Activated naive CD8-positive, alpha-beta T cell treated with anti-CD3 and anti-CD28 coated beads for 36 hours (primary cell): ENCODE measurements around the gene ADAMTS2. TPM values are rescaled to one million over a fixed set of nuclear protein-coding genes. Genes with fewer than 3 reads are reported as not detected.

ENCODE experiments used
- DNase-seq: peaks from one replicate; pipeline ENCODE4 v3.0.0; 2021
- H3K27ac Mint-ChIP-seq: one replicate; pipeline ENCODE4 v1.8.0; 2022; ENCODE audit warnings: mild to moderate bottlenecking, moderate library complexity, mixed read lengths
- H3K27me3 Mint-ChIP-seq: one replicate; pipeline ENCODE4 v1.8.0; 2022; ENCODE audit warnings: mild to moderate bottlenecking, mixed read lengths
- H3K36me3 Mint-ChIP-seq: one replicate; pipeline ENCODE4 v1.8.0; 2021; ENCODE audit warnings: mild to moderate bottlenecking, mixed read lengths
- H3K4me1 Mint-ChIP-seq: one replicate; pipeline ENCODE4 v1.8.0; 2021; ENCODE audit warnings: mixed read lengths
- H3K4me3 Mint-ChIP-seq: one replicate; pipeline ENCODE4 v1.8.0; 2022; ENCODE audit warnings: mild to moderate bottlenecking, moderate library complexity, mixed read lengths
- H3K9me3 Mint-ChIP-seq: one replicate; pipeline ENCODE4 v1.8.0; 2022; ENCODE audit warnings: mixed read lengths
- total RNA-seq, 2 experiments: library from RNA; stranded (reverse); gene quantifications; one replicate each; pipeline ENCODE4 v1.2.3, GENCODE V29; 2021

Gene ADAMTS2
- total RNA-seq, 2 experiments from 2014 or later: not detected

GRCh38 chr5:179154991-179155955 is 190.0 kb downstream of the ADAMTS2 start:
- Mint-ChIP-seq H3K4me1 (no peaks in the 10 kb centered on the region), H3K4me3 (no peak overlapping the region), H3K27me3 (no peaks in the 10 kb centered on the region), H3K36me3 (no peaks in the 10 kb centered on the region), H3K27ac (no peak overlapping the region), H3K9me3 (no peaks in the 10 kb centered on the region)
- no peak for DNase-seq

- H3K27ac Mint-ChIP-seq: no peak overlapping the region
Measured at GRCh38 chr5:179154346-179154990, 190.8 kb downstream of the ADAMTS2 start.

GRCh38 chr5:179153921-179154345 is 191.3 kb downstream of the ADAMTS2 start:
- Mint-ChIP-seq H3K27me3 (no peaks in the 10 kb centered on the region), H3K9me3 (no peaks in the 10 kb centered on the region), H3K27ac (no peak overlapping the region), H3K4me1 (no peaks in the 10 kb centered on the region), H3K4me3 (no peak overlapping the region), H3K36me3 (no peaks in the 10 kb centered on the region)
- no peak for DNase-seq

More at GRCh38 chr5:179154346-179154990, 190.8 kb downstream of the ADAMTS2 start:
- no peak for DNase-seq
- Mint-ChIP-seq H3K4me3 (no peak overlapping the region), H3K27me3 (no peaks in the 10 kb centered on the region), H3K36me3 (no peaks in the 10 kb centered on the region), H3K9me3 (no peaks in the 10 kb centered on the region), H3K4me1 (no peaks in the 10 kb centered on the region)

GRCh38 chr5:179153341-179153901 is 191.8 kb downstream of the ADAMTS2 start:
- Mint-ChIP-seq H3K36me3 (no peaks in the 10 kb centered on the region), H3K27me3 (no peaks in the 10 kb centered on the region), H3K9me3 (no peaks in the 10 kb centered on the region), H3K4me3 (no peak overlapping the region), H3K27ac (no peak overlapping the region), H3K4me1 (no peaks in the 10 kb centered on the region)
- DNase-seq: no peak

- Mint-ChIP-seq H3K36me3 (no peaks in the 10 kb centered on the region), H3K9me3 (no peaks in the 10 kb centered on the region), H3K27ac (no peak overlapping the region), H3K4me3 (no peak overlapping the region), H3K4me1 (no peaks in the 10 kb centered on the region), H3K27me3 (no peaks in the 10 kb centered on the region)
- no peak for DNase-seq
Measured at GRCh38 chr5:179152941-179153340, 192.3 kb downstream of the ADAMTS2 start.

- Mint-ChIP-seq H3K27me3 (no peaks in the 10 kb centered on the region), H3K4me1 (no peaks in the 10 kb centered on the region), H3K27ac (no peak overlapping the region), H3K36me3 (no peaks in the 10 kb centered on the region), H3K9me3 (no peaks in the 10 kb centered on the region), H3K4me3 (no peak overlapping the region)
- no peak for DNase-seq
Measured at GRCh38 chr5:179152144-179152895, 192.9 kb downstream of the ADAMTS2 start.

- no peaks in the 10 kb centered on the region for H3K9me3 Mint-ChIP-seq
- no peak overlapping the region for H3K27ac Mint-ChIP-seq
- H3K4me3 Mint-ChIP-seq: no peak overlapping the region
- H3K4me1 Mint-ChIP-seq: peaks cover 2% of the 10 kb centered on the region
- no peaks in the 10 kb centered on the region for H3K27me3 Mint-ChIP-seq
- no peaks in the 10 kb centered on the region for H3K36me3 Mint-ChIP-seq
- DNase-seq: no peak
Measured at GRCh38 chr5:179151286-179152118, 193.8 kb downstream of the ADAMTS2 start.

GRCh38 chr5:179150011-179150410 is 195.2 kb downstream of the ADAMTS2 start:
- H3K9me3 Mint-ChIP-seq: peaks cover 4% of the 10 kb centered on the region
- no peak for DNase-seq
- no peaks in the 10 kb centered on the region for H3K27me3 Mint-ChIP-seq
- H3K4me1 Mint-ChIP-seq: peaks cover 13% of the 10 kb centered on the region
- no peak overlapping the region for H3K4me3 Mint-ChIP-seq
- H3K36me3 Mint-ChIP-seq: peaks cover 4% of the 10 kb centered on the region
- H3K27ac Mint-ChIP-seq: no peak overlapping the region

GRCh38 chr5:179149278-179149677 is 196.0 kb downstream of the ADAMTS2 start:
- Mint-ChIP-seq H3K27ac (no peak overlapping the region), H3K4me3 (no peak overlapping the region), H3K36me3 (peaks cover 4% of the 10 kb centered on the region), H3K4me1 (peaks cover 13% of the 10 kb centered on the region), H3K27me3 (no peaks in the 10 kb centered on the region), H3K9me3 (peaks cover 5% of the 10 kb centered on the region)
- DNase-seq: no peak

GRCh38 chr5:179148703-179149170 is 196.5 kb downstream of the ADAMTS2 start:
- H3K4me1 Mint-ChIP-seq: peaks cover 13% of the 10 kb centered on the region
- H3K27ac Mint-ChIP-seq: peak overlapping the region; percentile 25
- peaks cover 4% of the 10 kb centered on the region for H3K36me3 Mint-ChIP-seq
- peaks cover 7% of the 10 kb centered on the region for H3K9me3 Mint-ChIP-seq
- H3K4me3 Mint-ChIP-seq: no peak overlapping the region
- no peaks in the 10 kb centered on the region for H3K27me3 Mint-ChIP-seq
- DNase-seq: no peak

- Mint-ChIP-seq H3K36me3 (peaks cover 4% of the 10 kb centered on the region), H3K27ac (no peak overlapping the region), H3K9me3 (peaks cover 7% of the 10 kb centered on the region), H3K4me1 (peaks cover 13% of the 10 kb centered on the region), H3K4me3 (no peak overlapping the region), H3K27me3 (no peaks in the 10 kb centered on the region)
- no peak for DNase-seq
Measured at GRCh38 chr5:179147991-179148702, 197.1 kb downstream of the ADAMTS2 start.

- Mint-ChIP-seq H3K4me1 (peaks cover 29% of the 10 kb centered on the region), H3K27me3 (no peaks in the 10 kb centered on the region), H3K4me3 (no peak overlapping the region), H3K27ac (peak overlapping the region; percentile 78), H3K9me3 (peaks cover 10% of the 10 kb centered on the region), H3K36me3 (peaks cover 6% of the 10 kb centered on the region)
- peak; percentile 69 for DNase-seq
Measured at GRCh38 chr5:179146277-179146676, 199.0 kb downstream of the ADAMTS2 start.

- peaks cover 10% of the 10 kb centered on the region for H3K9me3 Mint-ChIP-seq
- peaks cover 6% of the 10 kb centered on the region for H3K36me3 Mint-ChIP-seq
- no peaks in the 10 kb centered on the region for H3K27me3 Mint-ChIP-seq
- DNase-seq: no peak
- peak overlapping the region; percentile 92 for H3K27ac Mint-ChIP-seq
- peaks cover 29% of the 10 kb centered on the region for H3K4me1 Mint-ChIP-seq
- no peak overlapping the region for H3K4me3 Mint-ChIP-seq
Measured at GRCh38 chr5:179143446-179143845, 201.8 kb downstream of the ADAMTS2 start.
